Activated CD4-positive, alpha-beta memory T cell treated with anti-CD3 and anti-CD28 coated beads, Interleukin-2, amount 10 ng/mL, durations not matched to agents 7 days and 5 days (primary cell): Measurements from ENCODE around the gene ARHGAP6. TPM values are rescaled to one million over a fixed set of nuclear protein-coding genes. Genes with fewer than 3 reads are reported as not detected.
"Not testable (repeated sequence)": the region's sequence is repeated elsewhere in the genome, so short reads cannot be mapped to it uniquely, and the experiment has no call there.

ENCODE experiments used
- CTCF ChIA-PET: fragments of 350-600 bp; sonication (Branson Sonifier 250); formaldehyde crosslinking; loops from one replicate; lab custom pipeline; 2021; ENCODE audit warnings: antibody characterized with exemption, inconsistent platforms; lab: Charles Lee
- POLR2A ChIA-PET: fragments of 350-600 bp; sonication (Branson Sonifier 250); formaldehyde crosslinking; loops from one replicate; lab custom pipeline; 2021; ENCODE audit warnings: antibody characterized with exemption; lab: Charles Lee
- DNase-seq: peaks from one replicate; pipeline ENCODE4 v3.0.0-alpha.2; 2020
- H3K27ac Mint-ChIP-seq: one replicate; pipeline ENCODE4 v1.8.0; 2021; ENCODE audit warnings: mild to moderate bottlenecking, mixed read lengths
- H3K27me3 Mint-ChIP-seq: one replicate; pipeline ENCODE4 v1.8.0; 2021; ENCODE audit warnings: mixed read lengths
- H3K36me3 Mint-ChIP-seq: one replicate; pipeline ENCODE4 v1.8.0; 2021; ENCODE audit warnings: low read depth, mixed read lengths
- H3K4me1 Mint-ChIP-seq: one replicate; pipeline ENCODE4 v1.8.0; 2021; ENCODE audit warnings: mixed read lengths
- H3K4me3 Mint-ChIP-seq: one replicate; pipeline ENCODE4 v1.8.0; 2021; ENCODE audit warnings: mild to moderate bottlenecking, mixed read lengths
- H3K9me3 Mint-ChIP-seq: one replicate; pipeline ENCODE4 v1.8.0; 2021; ENCODE audit warnings: mixed read lengths
- total RNA-seq, 2 experiments: library from RNA; stranded (reverse); gene quantifications; one replicate each; pipeline ENCODE4 v1.2.3, GENCODE V29; 2021

ARHGAP6 gene
- total RNA-seq, 2 experiments from 2014 or later, result not detected

- Mint-ChIP-seq H3K4me3 (no peak overlapping the region), H3K4me1 (no peaks in the 10 kb centered on the region), H3K9me3 (no peaks in the 10 kb centered on the region), H3K27me3 (peaks cover 5% of the 10 kb centered on the region), H3K36me3 (no peaks in the 10 kb centered on the region), H3K27ac (no peak overlapping the region)
- CTCF ChIA-PET, result no interaction called here
- POLR2A ChIA-PET, result no interaction called here
- no peak for DNase-seq
Measured at GRCh38 chrX:11525685-11526084, 140.0 kb downstream of the ARHGAP6 start.

GRCh38 chrX:11519234-11519633, 146.5 kb downstream of the ARHGAP6 start:
- H3K27ac Mint-ChIP-seq, H3K27me3 Mint-ChIP-seq, CTCF ChIA-PET, H3K4me3 Mint-ChIP-seq, H3K9me3 Mint-ChIP-seq, POLR2A ChIA-PET, DNase-seq, H3K4me1 Mint-ChIP-seq, H3K36me3 Mint-ChIP-seq: not testable (repeated sequence)

DNA sequence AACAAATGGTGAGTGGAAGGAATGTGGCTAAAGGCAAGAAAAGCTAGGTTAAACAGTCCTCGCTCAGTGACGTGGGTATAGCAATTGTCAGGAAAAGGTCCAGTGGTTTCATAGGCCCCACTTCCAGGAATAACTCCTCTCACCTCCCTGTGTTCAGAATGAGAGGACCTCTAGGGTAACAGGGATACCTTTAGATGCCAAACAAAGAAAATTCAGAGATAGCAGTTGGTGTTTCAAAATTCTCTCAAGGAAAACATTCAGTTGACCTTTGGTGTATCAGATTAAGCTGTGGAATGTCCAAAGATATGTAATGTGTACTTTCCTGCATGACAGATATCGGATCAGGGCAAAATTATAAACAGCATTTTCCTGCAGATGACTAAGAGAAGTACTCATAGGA, 155.9 kb downstream of the ARHGAP6 start:
- no peaks in the 10 kb centered on the region for H3K27me3 Mint-ChIP-seq
- CTCF ChIA-PET, result no interaction called here
- no peaks in the 10 kb centered on the region for H3K4me1 Mint-ChIP-seq
- no peak overlapping the region for H3K27ac Mint-ChIP-seq
- H3K9me3 Mint-ChIP-seq, result no peaks in the 10 kb centered on the region
- H3K36me3 Mint-ChIP-seq, result no peaks in the 10 kb centered on the region
- POLR2A ChIA-PET, result no interaction called here
- H3K4me3 Mint-ChIP-seq, result no peak overlapping the region
- no peak for DNase-seq

- no peaks in the 10 kb centered on the region for H3K4me1 Mint-ChIP-seq
- no peaks in the 10 kb centered on the region for H3K27me3 Mint-ChIP-seq
- ChIA-PET POLR2A (no interaction called here), CTCF (no interaction called here)
- H3K9me3 Mint-ChIP-seq, result no peaks in the 10 kb centered on the region
- no peak for DNase-seq
- H3K4me3 Mint-ChIP-seq, result no peak overlapping the region
- H3K36me3 Mint-ChIP-seq, result no peaks in the 10 kb centered on the region
- no peak overlapping the region for H3K27ac Mint-ChIP-seq
Measured at GRCh38 chrX:11504234-11504633, 161.5 kb downstream of the ARHGAP6 start.

DNA sequence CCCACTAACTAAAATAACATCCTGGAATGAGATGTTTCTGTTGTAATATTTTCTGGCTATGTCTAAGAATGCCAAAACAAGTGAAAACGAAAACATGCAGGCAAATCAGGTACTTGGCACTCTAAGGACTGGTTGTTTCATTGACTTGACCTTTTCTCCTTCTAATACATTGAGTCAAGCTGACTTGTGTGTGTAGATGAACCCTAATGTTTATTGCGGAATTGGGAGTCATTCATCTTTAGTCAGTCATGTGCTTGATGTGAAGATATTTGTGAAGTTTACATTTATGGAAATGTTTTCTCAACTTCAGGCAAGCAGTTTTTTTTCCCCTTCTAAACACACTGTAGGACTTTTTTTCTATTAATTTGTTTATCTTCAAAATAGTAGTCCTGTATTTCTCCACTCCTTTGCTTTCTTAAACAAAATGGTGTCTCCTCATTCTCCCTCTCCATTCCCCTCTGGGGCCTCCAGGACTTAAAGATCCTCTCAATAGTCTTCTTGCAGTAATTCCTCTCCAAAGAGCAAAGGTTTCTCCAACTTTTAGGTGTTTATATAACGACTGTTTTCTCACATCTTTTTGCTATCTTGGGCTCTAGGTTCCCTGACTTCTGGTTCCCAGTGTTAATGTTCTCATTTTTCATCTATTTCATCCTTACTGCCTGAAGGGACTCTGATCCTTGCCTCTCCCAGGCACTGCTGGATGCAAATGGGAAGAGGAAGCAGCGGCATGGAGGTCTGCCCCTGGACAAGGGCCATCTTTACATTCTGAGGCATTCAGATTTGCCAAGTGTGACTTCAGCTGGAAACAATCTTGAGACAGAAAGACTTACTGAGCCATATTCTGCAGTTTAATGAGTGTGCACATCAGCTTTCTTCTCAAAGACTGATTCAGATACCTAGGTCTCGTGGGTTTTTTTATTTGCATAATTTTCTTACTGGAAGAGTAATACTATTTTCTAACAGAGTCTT, 166.4 kb downstream of the ARHGAP6 start:
- no peak overlapping the region for H3K27ac Mint-ChIP-seq
- H3K27me3 Mint-ChIP-seq, result no peaks in the 10 kb centered on the region
- H3K9me3 Mint-ChIP-seq, result no peaks in the 10 kb centered on the region
- ChIA-PET POLR2A (no interaction called here), CTCF (no interaction called here)
- no peaks in the 10 kb centered on the region for H3K4me1 Mint-ChIP-seq
- no peak for DNase-seq
- no peak overlapping the region for H3K4me3 Mint-ChIP-seq
- no peaks in the 10 kb centered on the region for H3K36me3 Mint-ChIP-seq

- H3K27me3 Mint-ChIP-seq, H3K4me3 Mint-ChIP-seq, H3K27ac Mint-ChIP-seq, POLR2A ChIA-PET, H3K9me3 Mint-ChIP-seq, CTCF ChIA-PET, H3K4me1 Mint-ChIP-seq, DNase-seq, H3K36me3 Mint-ChIP-seq: not testable (repeated sequence)
Measured at GRCh38 chrX:11491375-11491774, 174.3 kb downstream of the ARHGAP6 start.

DNA sequence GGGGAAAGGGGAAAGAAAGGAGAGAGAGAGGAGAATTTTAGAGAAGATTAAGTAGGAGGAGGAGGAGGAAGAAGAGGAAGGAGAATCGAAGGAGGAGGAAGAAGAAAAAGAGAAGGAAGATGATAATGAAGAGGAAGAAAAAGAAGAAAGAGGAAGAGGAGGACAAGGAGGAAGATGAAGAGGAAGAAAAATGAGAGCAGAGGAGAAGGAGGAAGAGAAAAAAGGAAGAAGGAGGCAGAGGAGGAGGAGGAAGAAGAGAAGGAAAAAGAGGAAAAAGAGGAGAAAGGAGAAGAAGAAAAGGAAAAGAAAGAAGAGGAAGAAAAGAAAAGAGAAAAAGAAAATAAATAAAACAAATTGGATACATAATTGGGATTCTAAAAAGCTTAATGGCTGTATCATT, 181.4 kb downstream of the ARHGAP6 start:
- H3K9me3 Mint-ChIP-seq, result no peaks in the 10 kb centered on the region
- POLR2A ChIA-PET, result no interaction called here
- CTCF ChIA-PET, result no interaction called here
- no peaks in the 10 kb centered on the region for H3K4me1 Mint-ChIP-seq
- no peaks in the 10 kb centered on the region for H3K36me3 Mint-ChIP-seq
- H3K27ac Mint-ChIP-seq, result no peak overlapping the region
- peaks cover 5% of the 10 kb centered on the region for H3K27me3 Mint-ChIP-seq
- no peak overlapping the region for H3K4me3 Mint-ChIP-seq
- DNase-seq, result no peak

- no peak for DNase-seq
- Mint-ChIP-seq H3K4me1 (no peaks in the 10 kb centered on the region), H3K9me3 (no peaks in the 10 kb centered on the region), H3K36me3 (no peaks in the 10 kb centered on the region), H3K27ac (no peak overlapping the region), H3K4me3 (no peak overlapping the region), H3K27me3 (peaks cover 5% of the 10 kb centered on the region)
- ChIA-PET POLR2A (no interaction called here), CTCF (no interaction called here)
Measured at GRCh38 chrX:11481035-11481434, 184.7 kb downstream of the ARHGAP6 start.

- H3K27ac Mint-ChIP-seq, result no peak overlapping the region
- ChIA-PET CTCF (no interaction called here), POLR2A (no interaction called here)
- no peaks in the 10 kb centered on the region for H3K4me1 Mint-ChIP-seq
- H3K36me3 Mint-ChIP-seq, result no peaks in the 10 kb centered on the region
- H3K9me3 Mint-ChIP-seq, result no peaks in the 10 kb centered on the region
- H3K4me3 Mint-ChIP-seq, result no peak overlapping the region
- H3K27me3 Mint-ChIP-seq, result peaks cover 5% of the 10 kb centered on the region
- no peak for DNase-seq
Measured at GRCh38 chrX:11480626-11481025, 185.1 kb downstream of the ARHGAP6 start.

GRCh38 chrX:11478911-11479310, 186.8 kb downstream of the ARHGAP6 start:
- CTCF ChIA-PET, result no interaction called here
- Mint-ChIP-seq H3K4me3 (no peak overlapping the region), H3K4me1 (no peaks in the 10 kb centered on the region), H3K9me3 (no peaks in the 10 kb centered on the region), H3K27me3 (peaks cover 2% of the 10 kb centered on the region), H3K36me3 (no peaks in the 10 kb centered on the region), H3K27ac (no peak overlapping the region)
- POLR2A ChIA-PET, result no interaction called here
- no peak for DNase-seq

GRCh38 chrX:11478026-11478425, 187.7 kb downstream of the ARHGAP6 start:
- POLR2A ChIA-PET, result no interaction called here
- Mint-ChIP-seq H3K27me3 (no peaks in the 10 kb centered on the region), H3K4me3 (no peak overlapping the region), H3K27ac (no peak overlapping the region), H3K4me1 (no peaks in the 10 kb centered on the region), H3K36me3 (no peaks in the 10 kb centered on the region), H3K9me3 (no peaks in the 10 kb centered on the region)
- DNase-seq, result no peak
- CTCF ChIA-PET, result no interaction called here

GRCh38 chrX:11474576-11474975, 191.1 kb downstream of the ARHGAP6 start:
- H3K9me3 Mint-ChIP-seq, result no peaks in the 10 kb centered on the region
- ChIA-PET POLR2A (no interaction called here), CTCF (no interaction called here)
- H3K4me3 Mint-ChIP-seq, result no peak overlapping the region
- H3K36me3 Mint-ChIP-seq, result no peaks in the 10 kb centered on the region
- H3K4me1 Mint-ChIP-seq, result no peaks in the 10 kb centered on the region
- DNase-seq, result no peak
- no peak overlapping the region for H3K27ac Mint-ChIP-seq
- no peaks in the 10 kb centered on the region for H3K27me3 Mint-ChIP-seq

- Mint-ChIP-seq H3K9me3 (no peaks in the 10 kb centered on the region), H3K27ac (no peak overlapping the region), H3K36me3 (no peaks in the 10 kb centered on the region), H3K4me1 (no peaks in the 10 kb centered on the region), H3K27me3 (no peaks in the 10 kb centered on the region), H3K4me3 (no peak overlapping the region)
- no peak for DNase-seq
- CTCF ChIA-PET, result no interaction called here
- POLR2A ChIA-PET, result no interaction called here
Measured at GRCh38 chrX:11474021-11474420, 191.7 kb downstream of the ARHGAP6 start.

DNA sequence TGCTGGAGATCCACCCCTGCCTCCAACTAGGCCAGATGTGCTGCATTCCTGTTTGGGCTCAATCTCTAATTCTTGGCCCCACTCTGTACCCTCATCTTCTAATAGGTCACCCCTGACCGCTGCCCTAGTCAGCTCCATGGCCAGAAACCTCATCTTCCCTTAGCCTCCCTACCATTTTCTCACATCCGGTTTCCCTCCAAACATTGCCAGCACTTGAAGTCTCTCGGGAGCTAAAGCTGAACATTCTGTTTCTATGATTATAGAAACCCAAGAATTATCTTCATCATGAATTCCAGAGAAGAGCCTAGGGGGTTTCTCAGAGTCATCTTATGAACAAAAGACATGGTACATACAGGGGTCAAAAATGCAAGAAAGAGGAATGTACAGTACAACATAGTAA, 192.8 kb downstream of the ARHGAP6 start:
- Mint-ChIP-seq H3K9me3 (no peaks in the 10 kb centered on the region), H3K4me1 (no peaks in the 10 kb centered on the region), H3K27me3 (no peaks in the 10 kb centered on the region), H3K4me3 (no peak overlapping the region), H3K27ac (no peak overlapping the region), H3K36me3 (no peaks in the 10 kb centered on the region)
- ChIA-PET POLR2A (no interaction called here), CTCF (interaction anchor here (0.6 kb wide), 1 partner anchor 893 kb away, joined by 4 read pairs; no protein-coding TSS in a partner anchor)
- no peak for DNase-seq
